HG02759 (cell line): ENCODE measurements around the gene SLC22A12.
"Not testable (repeated sequence)": the region's sequence is repeated elsewhere in the genome, so short reads cannot be mapped to it uniquely, and the experiment has no call there.

Experiments
- ATAC-seq: cut with Tn5 transposase; IDR thresholded peaks from one replicate; pipeline ENCODE4 v1.9.1; 2021; ENCODE audit warnings: mild to moderate bottlenecking, moderate library complexity; ENCODE audit not compliant: unreplicated experiment

Gene SLC22A12

DNA sequence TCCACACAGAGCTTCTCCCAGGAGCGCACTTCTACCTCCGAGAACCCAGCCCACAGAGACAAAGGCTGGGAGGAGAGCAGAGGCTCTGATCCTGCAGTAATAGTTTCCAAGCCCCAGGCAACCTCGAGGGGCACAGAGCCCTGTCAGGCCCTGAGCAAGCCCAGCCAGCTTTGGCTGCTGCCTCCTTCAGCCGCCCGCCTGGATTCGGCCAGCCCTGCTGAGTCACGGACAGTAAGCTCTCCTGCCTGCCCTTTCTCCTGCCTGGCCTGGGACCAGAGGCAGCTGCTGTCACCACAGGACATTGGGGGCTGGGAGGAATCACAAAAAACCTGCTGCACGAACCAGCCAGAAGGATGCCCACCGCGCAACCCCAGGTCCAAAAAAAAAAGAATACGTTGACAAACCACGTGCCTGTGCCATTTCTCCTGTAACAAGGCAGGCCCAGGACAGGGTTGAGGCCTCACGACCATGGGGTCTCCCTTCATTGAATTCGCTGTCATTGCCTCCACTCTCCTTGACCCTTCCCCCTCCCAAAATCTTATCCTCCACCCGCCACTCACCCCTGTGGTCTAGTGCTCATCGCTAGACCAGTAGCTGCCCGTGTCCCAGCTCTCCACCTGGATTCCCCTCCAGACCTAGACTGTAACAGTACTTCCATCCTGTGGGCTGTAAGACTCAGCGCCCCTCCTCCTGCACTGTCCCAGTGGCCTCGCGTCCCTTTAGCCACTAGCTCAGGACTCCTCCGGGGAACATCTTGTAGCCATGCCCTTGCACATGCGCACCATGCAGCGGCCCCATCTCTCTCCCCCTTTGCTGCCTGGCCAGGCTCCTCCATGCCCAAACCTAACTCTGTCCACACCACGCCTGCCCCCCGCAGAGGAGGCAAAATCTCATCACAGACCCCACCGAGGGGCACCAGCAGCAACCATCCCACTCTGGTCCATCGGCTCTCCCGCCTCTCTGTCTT, 7.4 kb upstream of the SLC22A12 start:
- ATAC-seq = no peak

DNA sequence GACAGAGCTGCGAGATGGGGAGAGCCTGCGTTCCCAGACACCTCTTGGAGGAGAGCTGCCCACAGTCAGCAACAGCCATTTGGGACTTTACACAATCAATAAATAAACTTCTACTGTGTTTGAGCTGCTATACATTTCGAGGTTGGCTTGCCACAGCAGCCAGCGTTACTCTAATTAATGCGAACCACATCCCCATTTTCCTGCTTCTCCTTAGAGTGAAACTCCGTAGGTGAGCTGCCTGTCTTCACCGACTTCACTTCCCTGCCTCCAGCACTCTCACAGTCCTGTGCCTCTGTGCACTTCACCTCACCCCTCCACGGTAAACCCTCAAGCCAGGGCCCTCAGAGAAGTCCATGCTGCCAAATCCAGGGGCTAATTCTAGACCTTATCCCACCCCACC, 5.9 kb upstream of the SLC22A12 start:
- no peak for ATAC-seq

DNA sequence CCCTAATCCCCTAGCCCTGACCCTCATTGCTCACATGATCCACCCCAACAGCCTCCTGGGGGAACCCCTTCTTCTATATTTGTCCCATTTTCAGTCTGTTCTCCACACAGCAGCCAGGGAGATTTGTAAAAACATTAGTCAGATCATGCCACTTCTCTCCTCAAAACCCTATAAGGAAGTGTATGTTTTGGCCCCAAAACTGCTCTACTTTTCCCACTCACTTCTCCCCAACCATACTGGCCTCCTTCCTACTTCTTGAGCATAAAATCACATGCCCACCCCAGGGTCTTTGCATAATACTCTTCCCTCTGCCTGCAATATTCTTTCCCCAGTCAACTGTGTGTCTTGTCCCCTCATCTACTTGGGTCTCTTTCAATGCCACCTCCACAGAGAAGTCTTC, 4.7 kb upstream of the SLC22A12 start:
- ATAC-seq = no peak

DNA sequence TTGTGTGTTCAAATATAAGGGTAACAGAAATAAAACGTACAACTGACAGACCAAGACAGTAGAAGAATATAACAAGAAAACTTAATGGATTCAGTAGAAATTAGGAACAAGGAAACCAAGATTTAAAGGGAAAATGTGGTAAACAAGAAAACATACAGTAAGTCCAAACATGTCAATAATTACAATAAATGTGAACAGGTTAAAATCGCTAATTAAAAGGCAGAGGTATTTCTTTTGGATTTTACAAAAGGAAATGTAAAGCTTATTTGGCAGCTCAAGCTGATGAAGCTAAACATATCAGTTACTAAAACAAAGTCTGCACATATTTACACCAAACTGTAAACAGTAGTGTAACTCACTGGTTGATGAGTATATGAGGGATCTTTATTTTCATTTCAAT, 2.3 kb upstream of the SLC22A12 start:
- no peak for ATAC-seq

DNA sequence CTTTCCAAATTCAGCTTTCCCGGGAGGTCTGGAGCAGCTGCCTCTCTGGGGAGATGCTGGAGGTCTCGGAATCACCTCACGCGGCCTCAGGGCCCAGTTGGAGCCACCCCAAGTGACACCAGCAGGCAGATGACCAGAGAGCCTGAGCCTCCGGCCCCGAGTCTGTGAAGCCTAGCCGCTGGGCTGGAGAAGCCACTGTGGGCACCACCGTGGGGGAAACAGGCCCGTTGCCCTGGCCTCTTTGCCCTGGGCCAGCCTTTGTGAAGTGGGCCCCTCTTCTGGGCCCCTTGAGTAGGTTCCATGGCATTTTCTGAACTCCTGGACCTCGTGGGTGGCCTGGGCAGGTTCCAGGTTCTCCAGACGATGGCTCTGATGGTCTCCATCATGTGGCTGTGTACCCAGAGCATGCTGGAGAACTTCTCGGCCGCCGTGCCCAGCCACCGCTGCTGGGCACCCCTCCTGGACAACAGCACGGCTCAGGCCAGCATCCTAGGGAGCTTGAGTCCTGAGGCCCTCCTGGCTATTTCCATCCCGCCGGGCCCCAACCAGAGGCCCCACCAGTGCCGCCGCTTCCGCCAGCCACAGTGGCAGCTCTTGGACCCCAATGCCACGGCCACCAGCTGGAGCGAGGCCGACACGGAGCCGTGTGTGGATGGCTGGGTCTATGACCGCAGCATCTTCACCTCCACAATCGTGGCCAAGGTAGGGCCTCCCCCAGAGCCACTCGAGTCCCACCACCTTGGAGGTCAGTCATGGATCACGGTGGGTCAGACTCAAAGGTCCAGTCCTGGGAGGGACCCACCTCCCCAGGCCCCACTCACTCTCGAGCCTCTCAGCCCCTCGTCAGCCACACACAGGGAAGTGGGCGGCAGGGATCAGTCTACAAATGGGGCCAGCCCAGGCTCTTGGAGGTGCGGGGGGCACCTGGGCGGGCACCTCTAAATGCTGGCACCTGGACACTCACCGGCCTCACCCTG, 525 bp downstream of the SLC22A12 start:
- no peak for ATAC-seq

DNA sequence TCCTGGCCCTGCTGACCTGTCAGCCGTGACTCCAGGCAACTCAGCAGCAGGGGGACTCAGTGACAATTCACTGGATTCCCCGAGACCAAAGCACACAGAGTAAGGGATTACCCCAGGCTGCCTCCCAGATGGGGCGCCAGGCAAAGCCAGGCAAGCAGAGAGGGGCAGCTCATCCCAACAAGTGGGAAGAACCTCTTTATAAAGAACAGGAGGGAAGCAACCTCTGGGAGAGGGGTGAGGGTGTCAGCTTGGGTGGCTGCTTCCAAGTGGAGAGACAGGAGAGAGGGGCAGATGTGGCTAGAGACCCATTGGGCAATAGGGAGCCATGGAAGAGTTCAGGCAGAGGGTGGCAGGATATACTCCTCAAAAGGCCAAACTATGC, 1.2 kb downstream of the SLC22A12 start:
- no peak for ATAC-seq

DNA sequence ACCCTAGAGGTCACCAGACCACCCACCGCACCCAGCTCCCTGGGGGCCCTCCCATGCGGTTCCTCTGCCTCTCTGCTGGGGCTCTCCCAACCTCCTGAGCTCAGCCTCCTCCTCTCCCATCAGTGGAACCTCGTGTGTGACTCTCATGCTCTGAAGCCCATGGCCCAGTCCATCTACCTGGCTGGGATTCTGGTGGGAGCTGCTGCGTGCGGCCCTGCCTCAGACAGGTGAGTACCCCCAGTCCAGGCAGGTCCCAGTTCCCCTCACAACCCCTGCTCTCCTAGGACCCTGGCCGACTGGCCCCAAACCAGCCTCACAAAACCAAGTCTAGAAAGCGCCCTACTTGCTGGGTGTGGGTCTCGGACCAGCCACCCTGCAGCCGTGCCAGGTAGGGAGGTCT, 1.6 kb downstream of the SLC22A12 start:
- ATAC-seq = no peak

DNA sequence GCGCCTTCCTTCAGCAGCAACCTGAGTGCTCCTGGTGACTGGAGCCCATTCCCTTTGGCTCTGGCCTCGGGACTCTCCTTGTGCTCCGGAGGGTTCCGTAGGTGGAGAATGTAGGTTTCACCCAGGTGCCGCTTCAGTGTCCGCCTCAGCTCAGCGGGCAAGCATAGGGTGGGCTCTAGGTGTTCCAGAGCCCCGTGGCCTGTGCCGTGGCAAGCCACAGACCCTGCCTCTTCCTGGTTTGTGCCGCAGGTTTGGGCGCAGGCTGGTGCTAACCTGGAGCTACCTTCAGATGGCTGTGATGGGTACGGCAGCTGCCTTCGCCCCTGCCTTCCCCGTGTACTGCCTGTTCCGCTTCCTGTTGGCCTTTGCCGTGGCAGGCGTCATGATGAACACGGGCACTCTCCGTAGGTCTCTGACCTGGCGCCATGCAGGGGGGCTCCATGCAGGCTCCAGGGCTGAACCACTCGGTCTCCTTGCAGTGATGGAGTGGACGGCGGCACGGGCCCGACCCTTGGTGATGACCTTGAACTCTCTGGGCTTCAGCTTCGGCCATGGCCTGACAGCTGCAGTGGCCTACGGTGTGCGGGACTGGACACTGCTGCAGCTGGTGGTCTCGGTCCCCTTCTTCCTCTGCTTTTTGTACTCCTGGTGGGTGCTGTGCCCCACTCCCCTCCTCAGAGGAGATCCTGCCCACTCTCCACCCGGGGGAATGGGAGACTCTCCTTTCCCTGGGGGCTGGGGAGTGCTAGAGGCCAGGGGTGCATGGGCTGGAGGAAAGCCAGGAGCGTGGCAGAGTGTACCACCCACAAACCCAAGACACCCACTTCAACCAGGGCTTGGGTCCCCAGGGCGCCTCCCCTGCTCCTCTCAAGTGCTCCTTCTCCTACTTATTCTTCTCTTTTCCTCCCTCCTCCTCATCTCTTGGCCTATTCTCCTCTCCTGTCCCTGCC, 2.4 kb downstream of the SLC22A12 start:
- ATAC-seq = no peak

DNA sequence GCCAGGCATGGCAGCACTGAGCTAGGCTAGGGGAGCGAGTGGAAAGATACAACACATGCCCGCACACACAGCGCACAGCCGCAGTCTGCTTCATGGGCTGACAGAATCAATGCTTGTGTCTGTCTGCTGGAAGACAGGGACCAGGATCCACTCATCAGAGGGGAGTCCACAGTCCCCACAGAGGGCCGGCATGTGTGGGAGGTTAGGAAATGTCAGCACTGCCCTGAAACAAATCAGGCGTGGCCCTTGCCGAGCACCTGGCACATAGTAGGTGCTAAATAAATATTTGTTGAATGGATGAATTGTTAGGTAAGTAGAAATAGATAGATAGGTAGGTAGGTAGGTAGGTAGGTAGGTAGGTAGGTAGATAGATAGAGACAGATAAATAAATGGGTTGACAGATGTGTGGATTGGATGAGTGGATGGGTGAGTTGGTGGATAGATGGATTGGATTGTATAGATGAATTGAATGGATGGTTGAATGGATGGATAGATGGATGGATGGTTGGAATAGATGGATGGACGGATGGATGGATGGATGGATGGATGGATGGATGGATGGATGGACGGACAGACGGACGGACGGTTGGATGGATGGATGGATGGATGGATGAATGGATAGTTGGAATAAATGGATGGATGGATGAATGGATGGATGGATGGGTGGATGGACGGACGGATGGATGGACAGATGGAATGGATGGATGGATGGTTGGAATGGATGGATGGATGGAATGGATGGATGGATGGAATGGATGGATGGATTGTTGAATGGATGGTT, 3.3 kb downstream of the SLC22A12 start:
- ATAC-seq = no peak

DNA sequence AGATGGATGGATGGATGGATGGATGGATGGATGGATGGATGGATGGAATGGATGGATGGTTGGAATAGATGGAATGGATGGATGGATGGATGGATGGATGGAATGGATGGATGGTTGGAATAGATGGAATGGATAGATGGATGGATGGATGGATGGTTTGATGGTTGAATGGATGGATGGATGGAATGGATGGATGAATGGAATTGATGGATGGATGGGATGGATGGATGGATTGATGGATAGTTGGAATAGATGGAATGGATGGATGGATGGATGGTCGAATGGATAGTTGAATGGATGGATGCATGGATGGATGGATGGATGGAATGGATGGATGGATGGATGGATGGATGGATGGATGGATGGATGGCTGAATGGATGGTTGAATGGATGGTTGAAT, 4.9 kb downstream of the SLC22A12 start:
- not testable (repeated sequence) for ATAC-seq

DNA sequence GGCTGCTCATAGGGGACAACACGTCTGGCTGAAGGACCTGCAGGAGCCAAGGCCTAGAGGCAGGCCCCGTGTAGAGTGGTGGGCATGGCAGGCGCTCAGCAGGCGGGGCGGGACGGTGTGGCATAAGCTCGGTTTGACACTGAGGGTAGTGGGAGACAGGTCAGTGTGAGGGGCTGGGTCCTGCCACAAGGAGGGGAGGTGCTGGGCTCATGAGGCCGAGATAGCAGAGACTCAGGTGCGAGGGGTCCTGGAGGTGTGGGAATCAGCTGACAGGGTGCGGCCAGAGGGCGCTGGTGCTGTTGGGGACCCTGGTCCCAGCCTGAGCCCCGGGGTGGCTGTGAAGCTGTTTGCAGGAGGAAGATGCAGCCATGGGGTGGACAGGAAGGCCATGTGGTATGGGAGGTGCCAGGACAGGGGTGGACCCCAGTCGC, 6.7 kb downstream of the SLC22A12 start:
- no peak for ATAC-seq

DNA sequence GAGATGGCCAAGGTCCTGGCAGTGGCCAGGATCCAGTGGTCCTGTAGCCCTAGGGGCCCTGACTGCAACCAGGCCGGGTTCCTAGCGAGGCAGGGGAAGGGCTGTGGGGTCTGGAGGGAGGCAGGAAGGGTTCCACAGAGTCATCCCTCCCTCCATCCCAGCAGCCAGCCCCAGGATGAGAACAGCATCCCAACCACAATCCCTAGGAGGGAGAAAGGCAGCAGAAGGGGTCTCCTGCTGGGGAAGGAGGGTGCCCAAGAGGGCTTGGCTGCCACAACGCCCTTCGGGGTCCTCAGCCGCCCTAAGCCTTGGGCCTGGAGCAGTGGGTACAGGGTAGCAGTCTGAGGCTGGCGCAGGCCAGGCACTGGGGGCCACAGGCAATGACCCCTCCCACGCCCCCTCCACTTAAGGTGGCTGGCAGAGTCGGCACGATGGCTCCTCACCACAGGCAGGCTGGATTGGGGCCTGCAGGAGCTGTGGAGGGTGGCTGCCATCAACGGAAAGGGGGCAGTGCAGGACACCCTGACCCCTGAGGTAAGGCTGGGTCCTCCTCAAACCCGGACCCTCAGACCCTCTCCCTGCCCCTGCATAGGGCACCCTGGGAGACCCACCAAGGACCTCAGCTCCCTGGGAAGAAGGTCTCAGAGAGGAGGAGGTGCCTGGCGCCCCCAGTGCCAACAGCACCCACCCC, 7.2 kb downstream of the SLC22A12 start:
- ATAC-seq = no peak

DNA sequence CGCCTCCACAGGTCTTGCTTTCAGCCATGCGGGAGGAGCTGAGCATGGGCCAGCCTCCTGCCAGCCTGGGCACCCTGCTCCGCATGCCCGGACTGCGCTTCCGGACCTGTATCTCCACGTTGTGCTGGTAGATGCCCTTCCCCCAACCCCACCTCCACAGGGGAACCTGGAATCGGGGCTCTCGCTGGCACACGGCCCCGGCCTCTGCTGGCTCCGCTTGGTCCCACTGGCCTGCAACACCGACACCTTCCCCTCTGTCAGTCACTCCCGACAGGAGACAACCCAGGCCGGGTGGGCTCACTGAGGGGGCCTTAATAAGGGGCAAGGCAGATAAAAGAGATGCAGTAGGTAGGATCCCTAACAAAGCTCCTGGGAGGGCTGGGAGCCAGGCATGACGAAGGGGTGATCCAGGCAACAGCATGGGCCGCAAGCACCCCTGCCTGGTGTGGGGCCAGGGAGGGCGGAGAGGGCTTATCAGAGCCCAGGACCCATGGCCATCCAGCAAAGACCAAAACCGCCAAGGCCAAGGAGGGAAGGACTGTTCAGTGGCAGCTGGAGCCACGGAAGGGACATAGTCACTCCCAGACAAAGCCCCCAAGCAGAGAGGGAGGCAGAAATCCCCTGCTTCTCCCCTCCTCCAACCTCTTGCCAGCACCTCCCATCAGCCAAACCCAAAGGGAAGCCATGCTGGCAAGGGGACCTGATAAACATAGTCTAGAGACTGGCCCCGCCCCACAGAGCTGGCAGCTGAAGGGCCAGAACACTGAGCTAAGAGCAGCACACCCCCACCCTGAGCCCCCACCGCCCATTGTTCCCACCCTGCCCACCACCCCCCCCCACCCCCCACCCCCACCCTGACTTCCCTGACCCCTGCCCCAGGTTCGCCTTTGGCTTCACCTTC, 8.0 kb downstream of the SLC22A12 start:
- no peak for ATAC-seq

DNA sequence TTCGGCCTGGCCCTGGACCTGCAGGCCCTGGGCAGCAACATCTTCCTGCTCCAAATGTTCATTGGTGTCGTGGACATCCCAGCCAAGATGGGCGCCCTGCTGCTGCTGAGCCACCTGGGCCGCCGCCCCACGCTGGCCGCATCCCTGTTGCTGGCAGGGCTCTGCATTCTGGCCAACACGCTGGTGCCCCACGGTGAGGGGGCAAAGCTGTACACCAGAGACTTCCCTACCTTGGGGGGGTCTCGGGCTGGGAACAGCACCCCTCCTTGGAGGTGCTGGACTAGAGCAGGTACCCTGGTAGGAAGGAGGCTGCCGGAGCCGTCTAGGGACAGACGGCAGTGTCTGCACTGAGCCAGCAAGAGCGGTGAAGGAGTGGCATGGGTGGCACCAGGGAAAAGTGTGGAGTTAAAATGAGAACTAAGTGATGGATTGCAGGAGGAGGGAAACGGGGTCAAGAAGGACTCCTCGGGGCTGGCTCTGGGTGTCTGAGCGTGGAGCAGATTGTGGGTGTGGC, 8.7 kb downstream of the SLC22A12 start:
- no peak for ATAC-seq

DNA sequence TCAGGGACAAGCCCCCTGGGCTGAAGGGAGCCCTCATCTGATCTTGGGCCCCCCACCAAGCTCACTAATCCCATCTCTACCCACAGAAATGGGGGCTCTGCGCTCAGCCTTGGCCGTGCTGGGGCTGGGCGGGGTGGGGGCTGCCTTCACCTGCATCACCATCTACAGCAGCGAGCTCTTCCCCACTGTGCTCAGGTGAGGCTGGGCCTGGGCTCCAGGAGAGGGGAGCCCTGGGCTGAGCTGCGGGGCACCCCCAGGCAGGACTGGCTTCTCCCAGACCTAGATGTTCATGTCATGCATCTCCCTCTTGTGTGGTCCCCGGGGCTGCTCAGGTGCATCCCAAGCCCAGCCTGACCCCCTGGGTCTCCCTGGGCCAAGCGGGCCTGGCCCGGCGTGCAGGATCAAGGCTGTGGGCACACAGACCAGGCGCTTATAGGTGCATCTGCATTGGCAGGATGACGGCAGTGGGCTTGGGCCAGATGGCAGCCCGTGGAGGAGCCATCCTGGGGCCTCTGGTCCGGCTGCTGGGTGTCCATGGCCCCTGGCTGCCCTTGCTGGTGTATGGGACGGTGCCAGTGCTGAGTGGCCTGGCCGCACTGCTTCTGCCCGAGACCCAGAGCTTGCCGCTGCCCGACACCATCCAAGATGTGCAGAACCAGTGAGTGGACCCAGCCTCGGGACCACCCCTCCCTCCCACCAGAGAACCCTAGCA, 9.4 kb downstream of the SLC22A12 start:
- ATAC-seq = no peak

DNA sequence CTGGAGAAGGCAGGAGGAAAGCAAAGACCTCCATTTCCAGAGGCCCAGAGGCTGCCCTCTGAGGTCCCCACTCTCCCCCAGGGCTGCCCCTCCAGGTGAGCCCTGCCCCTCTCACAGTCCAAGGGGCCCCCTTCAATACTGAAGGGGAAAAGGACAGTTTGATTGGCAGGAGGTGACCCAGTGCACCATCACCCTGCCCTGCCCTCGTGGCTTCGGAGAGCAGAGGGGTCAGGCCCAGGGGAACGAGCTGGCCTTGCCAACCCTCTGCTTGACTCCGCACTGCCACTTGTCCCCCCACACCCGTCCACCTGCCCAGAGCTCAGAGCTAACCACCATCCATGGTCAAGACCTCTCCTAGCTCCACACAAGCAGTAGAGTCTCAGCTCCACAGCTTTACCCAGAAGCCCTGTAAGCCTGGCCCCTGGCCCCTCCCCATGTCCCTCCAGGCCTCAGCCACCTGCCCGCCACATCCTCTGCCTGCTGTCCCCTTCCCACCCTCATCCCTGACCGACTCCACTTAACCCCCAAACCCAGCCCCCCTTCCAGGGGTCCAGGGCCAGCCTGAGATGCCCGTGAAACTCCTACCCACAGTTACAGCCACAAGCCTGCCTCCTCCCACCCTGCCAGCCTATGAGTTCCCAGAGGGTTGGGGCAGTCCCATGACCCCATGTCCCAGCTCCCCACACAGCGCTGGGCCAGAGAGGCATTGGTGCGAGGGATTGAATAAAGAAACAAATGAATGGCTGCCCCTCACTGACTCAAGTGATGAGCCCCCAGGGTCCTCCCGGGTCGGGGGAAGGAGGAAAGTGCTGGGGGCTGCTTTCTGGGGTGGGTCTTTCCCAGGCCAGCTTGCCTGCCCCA, 10.8 kb downstream of the SLC22A12 start:
- ATAC-seq = no peak
